Measurements from ENCODE around the gene SLC10A6. TPM values are rescaled to one million over a fixed set of nuclear protein-coding genes. Genes with fewer than 3 reads are reported as not detected.

SLC10A6 gene
- total and polyA plus RNA-seq, 2 of the 13 experiments (the other 11 are each of a cell fraction or from before 2014, with no cell fraction given): not detected

DNA sequence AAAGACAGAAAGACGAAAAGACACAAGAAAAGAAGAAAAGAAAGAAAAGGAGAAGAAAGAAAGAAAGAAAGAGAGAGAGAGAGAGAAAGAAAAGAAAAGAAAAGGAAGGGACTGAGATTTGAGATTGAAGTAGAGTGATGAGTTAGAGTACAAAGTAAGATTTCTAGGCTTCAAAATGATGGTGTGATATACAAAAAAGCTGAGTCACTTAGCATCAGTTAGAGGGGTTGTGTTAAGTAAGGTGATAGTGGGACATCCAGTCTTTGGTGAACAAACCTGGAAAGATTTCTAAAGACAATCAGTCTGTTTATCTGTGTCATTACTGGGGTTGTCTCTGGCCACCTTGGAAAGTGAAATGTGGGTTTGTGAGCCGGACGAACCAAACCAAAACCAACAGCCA, 13.5 kb downstream of the SLC10A6 start:
- no peaks in the 10 kb centered on the region for H3K9me3 ChIP-seq (ENCODE audit: low read length)
- ATAC-seq (no peak), FAIRE-seq (no peak), DNase-seq (ENCODE audit: low spot score) (no peak)
- in situ Hi-C loops (cut with HindIII; ENCODE audit: extremely low pct_ligation_motif_present, low pct_unique_long_range_greater_than_20kb): no loop called here
- H3K4me2 ChIP-seq (ENCODE audit: low read depth, low read length): no peak overlapping the region
- H4K20me1 ChIP-seq (ENCODE audit: insufficient read depth, low read length): no peaks in the 10 kb centered on the region
- no peak overlapping the region for H3K27ac ChIP-seq (ENCODE audit: extremely low read length, insufficient read depth, low read length)
- WGBS (ENCODE audit: low lambda C conversion rate): 47% methylated on average over 3 of the region's 3 CpGs
- H3K4me3 ChIP-seq (replicated peaks in 1 of 3; ENCODE audit: insufficient read depth in 1 of 3, low read depth in 2 of 3, low read length in 3 of 3): no peak overlapping the region
- H3K36me3 ChIP-seq (replicated peaks in 1 of 2; ENCODE audit: control insufficient read depth in 1 of 2, insufficient read depth in 2 of 2, low read length in 2 of 2): no peaks in the 10 kb centered on the region
- no TSS peak for BruUV-seq (replicated peaks)
- CTCF ChIA-PET (ENCODE audit: low intra/inter-chr PET ratio, low total read pairs): no interaction called here
- H3K79me2 ChIP-seq (ENCODE audit: insufficient read depth, low read length): no peaks in the 10 kb centered on the region
- intact Hi-C loops (cut with micrococcal nuclease; ENCODE audit: unreplicated experiment): no loop called here
- TF ChIP-seq NFE2L2 (IDR thresholded peaks at IDR 0.05; ENCODE audit: low read length) (peak; percentile 54; the same call in 1 of the 2 replicates), ZFP37 (CRISPR knock-in tag; IDR thresholded peaks at IDR 0.05; ENCODE audit: borderline replicate concordance) (no peak)
- no peak overlapping the region for H3K9ac ChIP-seq (ENCODE audit: insufficient read depth, low read depth, low read length)
- H3K4me1 ChIP-seq (ENCODE audit: insufficient read depth, low read length): no peaks in the 10 kb centered on the region
- H3K27me3 ChIP-seq (ENCODE audit: control insufficient read depth in 1 of 2, insufficient read depth in 2 of 2, low read length in 2 of 2): no peaks in the 10 kb centered on the region
- POLR2A ChIA-PET: no interaction called here
- H2AFZ ChIP-seq (ENCODE audit: low read length): no peak overlapping the region

DNA sequence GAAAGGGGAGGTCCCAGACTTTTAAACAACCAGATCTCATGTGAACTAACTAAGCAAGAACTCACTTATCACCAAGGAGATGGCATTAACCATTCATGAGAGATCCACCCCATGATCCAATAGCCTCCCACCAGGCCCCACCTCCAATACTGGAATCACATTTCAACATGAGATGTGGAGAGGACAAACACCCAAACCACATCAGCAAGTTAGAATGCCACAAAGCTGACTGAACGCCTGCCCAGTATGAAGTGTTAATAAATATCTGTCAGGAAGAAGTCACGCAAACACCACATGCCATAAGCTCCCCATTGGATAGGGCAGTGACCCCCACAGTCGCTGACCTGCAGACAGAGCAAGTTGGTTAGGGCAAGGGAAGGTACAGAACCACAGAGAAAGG, 14.3 kb downstream of the SLC10A6 start:
- 6% methylated on average over 3 of the region's 3 CpGs for WGBS (ENCODE audit: low lambda C conversion rate)
- no peak overlapping the region for H3K27ac ChIP-seq (ENCODE audit: extremely low read length, insufficient read depth, low read length)
- H3K4me2 ChIP-seq (ENCODE audit: low read depth, low read length): no peak overlapping the region
- POLR2A ChIA-PET: no interaction called here
- no peak overlapping the region for H3K4me3 ChIP-seq (replicated peaks in 1 of 3; ENCODE audit: insufficient read depth in 1 of 3, low read depth in 2 of 3, low read length in 3 of 3)
- BruUV-seq (replicated peaks): no TSS peak
- no peaks in the 10 kb centered on the region for H4K20me1 ChIP-seq (ENCODE audit: insufficient read depth, low read length)
- no peak for ATAC-seq
- intact Hi-C loops (cut with micrococcal nuclease; ENCODE audit: unreplicated experiment): no loop called here
- no peaks in the 10 kb centered on the region for H3K9me3 ChIP-seq (ENCODE audit: low read length)
- no peak for FAIRE-seq
- H2AFZ ChIP-seq (ENCODE audit: low read length): no peak overlapping the region
- CTCF ChIA-PET (ENCODE audit: low intra/inter-chr PET ratio, low total read pairs): no interaction called here
- H3K27me3 ChIP-seq (ENCODE audit: control insufficient read depth in 1 of 2, insufficient read depth in 2 of 2, low read length in 2 of 2): no peaks in the 10 kb centered on the region
- DNase-seq (ENCODE audit: low spot score): no peak
- H3K9ac ChIP-seq (ENCODE audit: insufficient read depth, low read depth, low read length): no peak overlapping the region
- in situ Hi-C loops (cut with HindIII; ENCODE audit: extremely low pct_ligation_motif_present, low pct_unique_long_range_greater_than_20kb): no loop called here
- H3K4me1 ChIP-seq (ENCODE audit: insufficient read depth, low read length): no peaks in the 10 kb centered on the region
- no peaks in the 10 kb centered on the region for H3K36me3 ChIP-seq (replicated peaks in 1 of 2; ENCODE audit: control insufficient read depth in 1 of 2, insufficient read depth in 2 of 2, low read length in 2 of 2)
- no peaks in the 10 kb centered on the region for H3K79me2 ChIP-seq (ENCODE audit: insufficient read depth, low read length)
- TF ChIP-seq NFATC3 (CRISPR knock-in tag; IDR thresholded peaks at IDR 0.05) (no peak), NBN (conservative IDR thresholded peaks at IDR 0.05) (no peak), HOXA5 (CRISPR knock-in tag; IDR thresholded peaks at IDR 0.05) (no peak), ZNF569 (CRISPR knock-in tag; IDR thresholded peaks at IDR 0.05; ENCODE audit: borderline replicate concordance) (no peak), KLF12 (CRISPR knock-in tag; IDR thresholded peaks at IDR 0.05; ENCODE audit: borderline replicate concordance) (no peak), CREB1 (IDR thresholded peaks at IDR 0.05) (no peak), CREB1 (CRISPR knock-in tag; IDR thresholded peaks at IDR 0.05) (no peak), ZNF3 (CRISPR knock-in tag; IDR thresholded peaks at IDR 0.05) (no peak), DMAP1 (CRISPR knock-in tag; IDR thresholded peaks at IDR 0.05) (no peak), ZNF761 (CRISPR knock-in tag; conservative IDR thresholded peaks at IDR 0.05) (no peak), ZNF850 (CRISPR knock-in tag; conservative IDR thresholded peaks at IDR 0.05) (no peak), BCL6 (CRISPR knock-in tag; IDR thresholded peaks at IDR 0.05) (no peak), SOX13 (IDR thresholded peaks at IDR 0.05) (no peak), SOX13 (CRISPR knock-in tag; conservative IDR thresholded peaks at IDR 0.05 in 1 of 2, IDR thresholded peaks at IDR 0.05 in 1 of 2) (no peak), NCOA1 (CRISPR knock-in tag; IDR thresholded peaks at IDR 0.05) (no peak), MYNN (CRISPR knock-in tag; IDR thresholded peaks at IDR 0.05; ENCODE audit: low read depth) (no peak), ATAD3A (CRISPR knock-in tag; IDR thresholded peaks at IDR 0.05) (no peak)
- TF ChIP-seq, protein P1, sequence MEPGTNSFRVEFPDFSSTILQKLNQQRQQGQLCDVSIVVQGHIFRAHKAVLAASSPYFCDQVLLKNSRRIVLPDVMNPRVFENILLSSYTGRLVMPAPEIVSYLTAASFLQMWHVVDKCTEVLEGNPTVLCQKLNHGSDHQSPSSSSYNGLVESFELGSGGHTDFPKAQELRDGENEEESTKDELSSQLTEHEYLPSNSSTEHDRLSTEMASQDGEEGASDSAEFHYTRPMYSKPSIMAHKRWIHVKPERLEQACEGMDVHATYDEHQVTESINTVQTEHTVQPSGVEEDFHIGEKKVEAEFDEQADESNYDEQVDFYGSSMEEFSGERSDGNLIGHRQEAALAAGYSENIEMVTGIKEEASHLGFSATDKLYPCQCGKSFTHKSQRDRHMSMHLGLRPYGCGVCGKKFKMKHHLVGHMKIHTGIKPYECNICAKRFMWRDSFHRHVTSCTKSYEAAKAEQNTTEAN (CRISPR knock-in tag; conservative IDR thresholded peaks at IDR 0.05): no peak
- TF ChIP-seq, protein P2, sequence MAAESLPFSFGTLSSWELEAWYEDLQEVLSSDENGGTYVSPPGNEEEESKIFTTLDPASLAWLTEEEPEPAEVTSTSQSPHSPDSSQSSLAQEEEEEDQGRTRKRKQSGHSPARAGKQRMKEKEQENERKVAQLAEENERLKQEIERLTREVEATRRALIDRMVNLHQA (CRISPR knock-in tag; IDR thresholded peaks at IDR 0.05): no peak
